ENCODE data around the gene RELL1. TPM values are rescaled to one million over a fixed set of nuclear protein-coding genes. Genes with fewer than 3 reads are reported as not detected.
A peak's percentile ranks its signal among the peaks of the same experiment; 100 is the strongest.

RELL1 gene
- total RNA-seq, 1 donor from 2014 or later, result 122 TPM

DNA sequence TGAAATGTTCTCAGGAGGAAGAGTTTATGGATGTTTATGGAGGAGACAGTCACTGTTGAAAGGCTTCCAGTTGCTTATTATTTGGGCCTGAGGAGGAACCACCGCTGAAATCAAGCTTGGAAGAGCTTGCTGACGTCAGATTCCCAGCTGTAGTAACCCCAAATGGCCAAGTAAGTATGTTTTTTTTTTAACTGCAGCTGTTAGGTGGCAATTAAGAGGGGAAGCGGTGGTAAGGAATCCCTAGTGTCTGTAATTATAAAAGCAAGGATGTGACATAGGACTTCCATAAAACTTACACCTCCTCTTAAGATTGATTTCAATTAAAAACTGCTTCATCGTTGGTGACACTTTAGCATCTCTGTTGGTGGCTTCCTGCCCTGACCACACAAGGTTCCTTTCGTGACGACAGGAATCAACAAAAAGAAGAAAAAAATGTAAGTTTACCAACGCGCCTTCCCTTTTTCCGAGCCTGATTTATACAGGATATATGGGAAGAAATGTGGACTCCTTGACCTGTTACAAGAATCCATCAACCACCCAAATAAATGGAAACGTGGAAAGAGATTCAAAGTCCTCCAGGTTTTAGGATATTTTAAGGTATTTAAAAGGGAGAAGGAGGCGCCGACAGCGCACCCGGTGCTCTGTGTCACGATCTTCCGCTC lies 884 bp downstream of the RELL1 start:
- DNase-seq (ENCODE audit: low read depth), result peak; percentile 27
- H3K27me3 ChIP-seq (ENCODE audit: control insufficient read depth, insufficient read depth, low read length), result no peaks in the 10 kb centered on the region
- FAIRE-seq, result no peak
- H3K4me3 ChIP-seq (ENCODE audit: low read depth, low read length), result peak overlapping the region; percentile 97
- H3K36me3 ChIP-seq (ENCODE audit: control insufficient read depth, insufficient read depth, low read length), result no peaks in the 10 kb centered on the region
- TF ChIP-seq CTCF (IDR thresholded peaks at IDR 0.05; ENCODE audit: insufficient read depth, low read length, severe bottlenecking), result no peak

GRCh38 chr4:37684154-37684553 lies 2.0 kb downstream of the RELL1 start:
- FAIRE-seq (no peak), DNase-seq (ENCODE audit: low read depth) (no peak)
- Histone ChIP-seq H3K36me3 (ENCODE audit: control insufficient read depth, insufficient read depth, low read length) (no peaks in the 10 kb centered on the region), H3K4me3 (ENCODE audit: low read depth, low read length) (no peak overlapping the region), H3K27me3 (ENCODE audit: control insufficient read depth, insufficient read depth, low read length) (no peaks in the 10 kb centered on the region)
- no peak for TF ChIP-seq CTCF (IDR thresholded peaks at IDR 0.05; ENCODE audit: insufficient read depth, low read length, severe bottlenecking)

DNA sequence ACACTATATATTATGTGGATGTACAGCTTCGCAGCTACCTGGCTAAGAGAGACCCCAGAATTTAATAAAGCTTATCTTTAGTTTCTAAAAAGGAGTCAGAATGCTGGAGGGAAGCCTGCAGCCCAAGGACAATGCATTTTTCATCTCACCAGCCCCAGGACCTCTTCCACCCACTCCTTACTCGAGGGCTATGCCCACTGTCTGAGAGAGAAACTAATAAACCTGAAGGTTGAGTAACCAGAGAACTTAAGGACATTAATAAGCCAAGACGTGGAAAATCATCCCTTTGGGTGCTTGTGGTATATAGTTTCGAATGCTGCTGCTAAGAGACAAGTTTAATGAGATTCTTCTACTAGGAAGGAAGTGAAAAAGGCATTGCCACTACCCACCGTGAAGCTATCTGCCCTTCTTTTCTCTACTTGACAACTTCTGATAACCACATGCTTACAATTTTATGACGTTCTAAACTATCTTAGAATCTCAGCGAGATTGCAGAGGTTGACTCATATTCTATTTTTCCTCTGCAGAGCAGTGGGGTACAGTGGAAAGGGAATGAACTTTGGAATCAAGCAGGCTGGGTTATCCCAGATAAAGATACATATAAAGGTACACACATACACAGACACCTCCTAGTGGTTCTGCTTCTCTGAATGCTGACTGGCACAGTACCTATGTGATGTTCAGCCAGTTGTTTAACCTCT lies 3.3 kb downstream of the RELL1 start:
- Histone ChIP-seq H3K27me3 (ENCODE audit: control insufficient read depth, insufficient read depth, low read length) (no peaks in the 10 kb centered on the region), H3K36me3 (ENCODE audit: control insufficient read depth, insufficient read depth, low read length) (no peaks in the 10 kb centered on the region), H3K4me3 (ENCODE audit: low read depth, low read length) (no peak overlapping the region)
- peak; percentile 14 for TF ChIP-seq CTCF (IDR thresholded peaks at IDR 0.05; ENCODE audit: insufficient read depth, low read length, severe bottlenecking)
- FAIRE-seq (no peak), DNase-seq (ENCODE audit: low read depth) (no peak)

- no peak for FAIRE-seq
- TF ChIP-seq CTCF (IDR thresholded peaks at IDR 0.05; ENCODE audit: insufficient read depth, low read length, severe bottlenecking), result no peak
Measured at GRCh38 chr4:37680089-37680488, 6.1 kb downstream of the RELL1 start.

GRCh38 chr4:37679301-37679700 lies 6.9 kb downstream of the RELL1 start:
- no peak for TF ChIP-seq CTCF (IDR thresholded peaks at IDR 0.05; ENCODE audit: insufficient read depth, low read length, severe bottlenecking)
- FAIRE-seq (no peak), DNase-seq (ENCODE audit: low read depth) (no peak)
- Histone ChIP-seq H3K36me3 (ENCODE audit: control insufficient read depth, insufficient read depth, low read length) (no peaks in the 10 kb centered on the region), H3K27me3 (ENCODE audit: control insufficient read depth, insufficient read depth, low read length) (no peaks in the 10 kb centered on the region), H3K4me3 (ENCODE audit: low read depth, low read length) (no peak overlapping the region)

More at GRCh38 chr4:37680089-37680488, 6.1 kb downstream of the RELL1 start:
- H3K4me3 ChIP-seq (ENCODE audit: low read depth, low read length), result no peak overlapping the region
- no peak for DNase-seq (ENCODE audit: low read depth)
- no peaks in the 10 kb centered on the region for H3K36me3 ChIP-seq (ENCODE audit: control insufficient read depth, insufficient read depth, low read length)
- no peaks in the 10 kb centered on the region for H3K27me3 ChIP-seq (ENCODE audit: control insufficient read depth, insufficient read depth, low read length)
